WTC11 (cell line): ENCODE data around the gene CDK5RAP2.

Experiments used
- ATF1 ChIP-seq: sonication (generic); formaldehyde crosslinking; IDR thresholded peaks from 2 replicates; pipeline ENCODE4 v1.8.1; 2023; ENCODE audit warnings: mild to moderate bottlenecking, moderate library complexity, missing genetic modification reagents
- ETV6 ChIP-seq: sonication (generic); formaldehyde crosslinking; IDR thresholded peaks from 2 replicates; pipeline ENCODE4 v1.8.1; 2022; ENCODE audit warnings: mild to moderate bottlenecking, missing genetic modification reagents
- JUN ChIP-seq: sonication (generic); formaldehyde crosslinking; IDR thresholded peaks from 2 replicates; pipeline ENCODE4 v1.8.0; 2023; ENCODE audit warnings: mild to moderate bottlenecking, missing genetic modification reagents
- ZNF138 ChIP-seq: sonication (generic); formaldehyde crosslinking; conservative IDR thresholded peaks from 2 replicates; pipeline ENCODE4 v1.8.1; 2022; ENCODE audit warnings: mild to moderate bottlenecking, moderate library complexity, missing genetic modification reagents
- TF ChIP-seq, protein P1 (sequence below): fragments of 200-600 bp; IDR thresholded peaks from 2 replicates; pipeline ENCODE4 v1.8.0; 2022; ENCODE audit warnings: antibody characterized with exemption
- TF ChIP-seq, protein P2 (sequence below): sonication (generic); formaldehyde crosslinking; IDR thresholded peaks from 2 replicates; pipeline ENCODE4 v1.8.0; 2022; ENCODE audit warnings: mild to moderate bottlenecking, missing genetic modification reagents
- TF ChIP-seq, protein P3 (sequence below): sonication (generic); formaldehyde crosslinking; IDR thresholded peaks from 2 replicates; pipeline ENCODE4 v1.8.1; 2023; ENCODE audit warnings: mild to moderate bottlenecking, missing genetic modification reagents, moderate library complexity
- TF ChIP-seq, protein P4 (sequence below): sonication (generic); formaldehyde crosslinking; IDR thresholded peaks from 2 replicates; pipeline ENCODE4 v1.8.1; 2023; ENCODE audit warnings: mild to moderate bottlenecking, missing genetic modification reagents
- TF ChIP-seq, protein P5 (sequence below): sonication (generic); formaldehyde crosslinking; IDR thresholded peaks from 2 replicates; pipeline ENCODE4 v1.8.0; 2022; ENCODE audit warnings: mild to moderate bottlenecking, missing genetic modification reagents
- TF ChIP-seq, protein P6 (sequence below): sonication (generic); formaldehyde crosslinking; IDR thresholded peaks from 2 replicates; pipeline ENCODE4 v1.8.1; 2022; ENCODE audit warnings: low read depth, missing genetic modification reagents, borderline replicate concordance
- TF ChIP-seq, protein P7 (sequence below): sonication (generic); formaldehyde crosslinking; IDR thresholded peaks from 2 replicates; pipeline ENCODE4 v1.8.1; 2022; ENCODE audit warnings: mild to moderate bottlenecking, moderate library complexity, missing genetic modification reagents
- TF ChIP-seq, protein P8 (sequence below): fragments of 250-450 bp; sonication (Bioruptor Pico); IDR thresholded peaks from 2 replicates; pipeline ENCODE4 v1.8.0; 2021; ENCODE audit warnings: mild to moderate bottlenecking

DNA sequence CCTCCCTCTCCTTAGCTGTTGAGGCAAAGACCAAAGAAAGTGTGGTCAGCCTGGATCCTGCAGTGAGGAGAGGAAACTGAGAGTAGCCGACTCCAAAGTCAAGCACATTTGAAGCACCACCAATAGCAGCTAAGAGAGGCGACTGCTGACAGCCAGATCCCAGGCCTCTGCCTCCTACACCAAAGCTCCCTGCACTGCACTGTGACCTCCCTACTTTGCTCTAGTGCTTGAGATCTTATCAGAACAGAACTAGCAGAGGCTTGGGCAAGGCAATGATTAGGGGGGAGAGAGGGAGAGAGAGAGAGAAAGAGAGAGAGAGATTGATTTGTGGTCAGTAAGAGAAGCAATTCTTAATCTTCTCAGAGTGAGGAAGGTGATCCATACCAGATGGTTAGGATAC lies 216.3 kb downstream of the CDK5RAP2 start:
- no peak for TF ChIP-seq JUN (CRISPR knock-in tag)
- TF ChIP-seq, protein P1, sequence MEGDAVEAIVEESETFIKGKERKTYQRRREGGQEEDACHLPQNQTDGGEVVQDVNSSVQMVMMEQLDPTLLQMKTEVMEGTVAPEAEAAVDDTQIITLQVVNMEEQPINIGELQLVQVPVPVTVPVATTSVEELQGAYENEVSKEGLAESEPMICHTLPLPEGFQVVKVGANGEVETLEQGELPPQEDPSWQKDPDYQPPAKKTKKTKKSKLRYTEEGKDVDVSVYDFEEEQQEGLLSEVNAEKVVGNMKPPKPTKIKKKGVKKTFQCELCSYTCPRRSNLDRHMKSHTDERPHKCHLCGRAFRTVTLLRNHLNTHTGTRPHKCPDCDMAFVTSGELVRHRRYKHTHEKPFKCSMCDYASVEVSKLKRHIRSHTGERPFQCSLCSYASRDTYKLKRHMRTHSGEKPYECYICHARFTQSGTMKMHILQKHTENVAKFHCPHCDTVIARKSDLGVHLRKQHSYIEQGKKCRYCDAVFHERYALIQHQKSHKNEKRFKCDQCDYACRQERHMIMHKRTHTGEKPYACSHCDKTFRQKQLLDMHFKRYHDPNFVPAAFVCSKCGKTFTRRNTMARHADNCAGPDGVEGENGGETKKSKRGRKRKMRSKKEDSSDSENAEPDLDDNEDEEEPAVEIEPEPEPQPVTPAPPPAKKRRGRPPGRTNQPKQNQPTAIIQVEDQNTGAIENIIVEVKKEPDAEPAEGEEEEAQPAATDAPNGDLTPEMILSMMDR = no peak
- TF ChIP-seq, protein P2, sequence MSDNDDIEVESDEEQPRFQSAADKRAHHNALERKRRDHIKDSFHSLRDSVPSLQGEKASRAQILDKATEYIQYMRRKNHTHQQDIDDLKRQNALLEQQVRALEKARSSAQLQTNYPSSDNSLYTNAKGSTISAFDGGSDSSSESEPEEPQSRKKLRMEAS = no peak
- TF ChIP-seq, protein P3, sequence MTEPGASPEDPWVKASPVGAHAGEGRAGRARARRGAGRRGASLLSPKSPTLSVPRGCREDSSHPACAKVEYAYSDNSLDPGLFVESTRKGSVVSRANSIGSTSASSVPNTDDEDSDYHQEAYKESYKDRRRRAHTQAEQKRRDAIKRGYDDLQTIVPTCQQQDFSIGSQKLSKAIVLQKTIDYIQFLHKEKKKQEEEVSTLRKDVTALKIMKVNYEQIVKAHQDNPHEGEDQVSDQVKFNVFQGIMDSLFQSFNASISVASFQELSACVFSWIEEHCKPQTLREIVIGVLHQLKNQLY (CRISPR knock-in tag) = no peak
- TF ChIP-seq, protein P4, sequence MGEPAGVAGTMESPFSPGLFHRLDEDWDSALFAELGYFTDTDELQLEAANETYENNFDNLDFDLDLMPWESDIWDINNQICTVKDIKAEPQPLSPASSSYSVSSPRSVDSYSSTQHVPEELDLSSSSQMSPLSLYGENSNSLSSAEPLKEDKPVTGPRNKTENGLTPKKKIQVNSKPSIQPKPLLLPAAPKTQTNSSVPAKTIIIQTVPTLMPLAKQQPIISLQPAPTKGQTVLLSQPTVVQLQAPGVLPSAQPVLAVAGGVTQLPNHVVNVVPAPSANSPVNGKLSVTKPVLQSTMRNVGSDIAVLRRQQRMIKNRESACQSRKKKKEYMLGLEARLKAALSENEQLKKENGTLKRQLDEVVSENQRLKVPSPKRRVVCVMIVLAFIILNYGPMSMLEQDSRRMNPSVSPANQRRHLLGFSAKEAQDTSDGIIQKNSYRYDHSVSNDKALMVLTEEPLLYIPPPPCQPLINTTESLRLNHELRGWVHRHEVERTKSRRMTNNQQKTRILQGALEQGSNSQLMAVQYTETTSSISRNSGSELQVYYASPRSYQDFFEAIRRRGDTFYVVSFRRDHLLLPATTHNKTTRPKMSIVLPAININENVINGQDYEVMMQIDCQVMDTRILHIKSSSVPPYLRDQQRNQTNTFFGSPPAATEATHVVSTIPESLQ (CRISPR knock-in tag) = no peak
- TF ChIP-seq, protein P5, sequence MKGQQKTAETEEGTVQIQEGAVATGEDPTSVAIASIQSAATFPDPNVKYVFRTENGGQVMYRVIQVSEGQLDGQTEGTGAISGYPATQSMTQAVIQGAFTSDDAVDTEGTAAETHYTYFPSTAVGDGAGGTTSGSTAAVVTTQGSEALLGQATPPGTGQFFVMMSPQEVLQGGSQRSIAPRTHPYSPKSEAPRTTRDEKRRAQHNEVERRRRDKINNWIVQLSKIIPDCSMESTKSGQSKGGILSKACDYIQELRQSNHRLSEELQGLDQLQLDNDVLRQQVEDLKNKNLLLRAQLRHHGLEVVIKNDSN (CRISPR knock-in tag) = no peak
- no peak for TF ChIP-seq ZNF138 (CRISPR knock-in tag)
- TF ChIP-seq, protein P6, sequence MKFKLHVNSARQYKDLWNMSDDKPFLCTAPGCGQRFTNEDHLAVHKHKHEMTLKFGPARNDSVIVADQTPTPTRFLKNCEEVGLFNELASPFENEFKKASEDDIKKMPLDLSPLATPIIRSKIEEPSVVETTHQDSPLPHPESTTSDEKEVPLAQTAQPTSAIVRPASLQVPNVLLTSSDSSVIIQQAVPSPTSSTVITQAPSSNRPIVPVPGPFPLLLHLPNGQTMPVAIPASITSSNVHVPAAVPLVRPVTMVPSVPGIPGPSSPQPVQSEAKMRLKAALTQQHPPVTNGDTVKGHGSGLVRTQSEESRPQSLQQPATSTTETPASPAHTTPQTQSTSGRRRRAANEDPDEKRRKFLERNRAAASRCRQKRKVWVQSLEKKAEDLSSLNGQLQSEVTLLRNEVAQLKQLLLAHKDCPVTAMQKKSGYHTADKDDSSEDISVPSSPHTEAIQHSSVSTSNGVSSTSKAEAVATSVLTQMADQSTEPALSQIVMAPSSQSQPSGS (CRISPR knock-in tag) = no peak
- TF ChIP-seq, protein P7, sequence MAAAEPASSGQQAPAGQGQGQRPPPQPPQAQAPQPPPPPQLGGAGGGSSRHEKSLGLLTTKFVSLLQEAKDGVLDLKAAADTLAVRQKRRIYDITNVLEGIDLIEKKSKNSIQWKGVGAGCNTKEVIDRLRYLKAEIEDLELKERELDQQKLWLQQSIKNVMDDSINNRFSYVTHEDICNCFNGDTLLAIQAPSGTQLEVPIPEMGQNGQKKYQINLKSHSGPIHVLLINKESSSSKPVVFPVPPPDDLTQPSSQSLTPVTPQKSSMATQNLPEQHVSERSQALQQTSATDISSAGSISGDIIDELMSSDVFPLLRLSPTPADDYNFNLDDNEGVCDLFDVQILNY (CRISPR knock-in tag) = no peak
- TF ChIP-seq, protein P8, sequence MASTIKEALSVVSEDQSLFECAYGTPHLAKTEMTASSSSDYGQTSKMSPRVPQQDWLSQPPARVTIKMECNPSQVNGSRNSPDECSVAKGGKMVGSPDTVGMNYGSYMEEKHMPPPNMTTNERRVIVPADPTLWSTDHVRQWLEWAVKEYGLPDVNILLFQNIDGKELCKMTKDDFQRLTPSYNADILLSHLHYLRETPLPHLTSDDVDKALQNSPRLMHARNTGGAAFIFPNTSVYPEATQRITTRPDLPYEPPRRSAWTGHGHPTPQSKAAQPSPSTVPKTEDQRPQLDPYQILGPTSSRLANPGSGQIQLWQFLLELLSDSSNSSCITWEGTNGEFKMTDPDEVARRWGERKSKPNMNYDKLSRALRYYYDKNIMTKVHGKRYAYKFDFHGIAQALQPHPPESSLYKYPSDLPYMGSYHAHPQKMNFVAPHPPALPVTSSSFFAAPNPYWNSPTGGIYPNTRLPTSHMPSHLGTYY (CRISPR knock-in tag) = no peak
- TF ChIP-seq ATF1 (CRISPR knock-in tag) = no peak
- TF ChIP-seq ETV6 (CRISPR knock-in tag) = no peak
